Measurements from ENCODE around the gene AREL1. TPM values are rescaled to one million over a fixed set of nuclear protein-coding genes. Genes with fewer than 3 reads are reported as not detected.

The AREL1 gene
- polyA plus RNA-seq, 1 experiment: 52.7 TPM

DNA sequence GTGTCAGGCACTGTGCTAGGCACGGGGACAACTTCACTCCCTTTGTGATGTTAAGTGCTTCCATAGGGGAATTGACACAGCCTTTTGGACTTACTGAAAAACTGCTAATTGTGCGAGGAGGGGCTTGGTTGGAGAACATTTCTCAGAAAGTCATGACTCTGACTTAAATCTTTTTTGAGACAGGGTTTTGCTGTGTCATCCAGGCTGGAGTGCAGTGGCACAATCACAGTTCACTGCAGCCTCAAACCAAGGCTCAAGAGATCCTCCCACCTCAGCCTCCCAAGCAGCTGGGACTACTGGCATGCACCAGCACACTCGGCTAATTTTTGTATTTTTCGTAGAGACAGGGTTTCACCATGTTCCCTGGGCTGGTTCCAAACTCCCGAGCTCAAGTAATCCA, 90.6 kb downstream of the AREL1 start:
- POLR2A ChIA-PET: no interaction called here
- Histone ChIP-seq H3K27me3 (ENCODE audit: control insufficient read depth, insufficient read depth, low read length) (no peaks in the 10 kb centered on the region), H3K4me3 (ENCODE audit: low read depth, low read length) (no peak overlapping the region), H3K36me3 (ENCODE audit: control insufficient read depth, insufficient read depth, low read length) (no peaks in the 10 kb centered on the region)
- TF ChIP-seq, protein P1, sequence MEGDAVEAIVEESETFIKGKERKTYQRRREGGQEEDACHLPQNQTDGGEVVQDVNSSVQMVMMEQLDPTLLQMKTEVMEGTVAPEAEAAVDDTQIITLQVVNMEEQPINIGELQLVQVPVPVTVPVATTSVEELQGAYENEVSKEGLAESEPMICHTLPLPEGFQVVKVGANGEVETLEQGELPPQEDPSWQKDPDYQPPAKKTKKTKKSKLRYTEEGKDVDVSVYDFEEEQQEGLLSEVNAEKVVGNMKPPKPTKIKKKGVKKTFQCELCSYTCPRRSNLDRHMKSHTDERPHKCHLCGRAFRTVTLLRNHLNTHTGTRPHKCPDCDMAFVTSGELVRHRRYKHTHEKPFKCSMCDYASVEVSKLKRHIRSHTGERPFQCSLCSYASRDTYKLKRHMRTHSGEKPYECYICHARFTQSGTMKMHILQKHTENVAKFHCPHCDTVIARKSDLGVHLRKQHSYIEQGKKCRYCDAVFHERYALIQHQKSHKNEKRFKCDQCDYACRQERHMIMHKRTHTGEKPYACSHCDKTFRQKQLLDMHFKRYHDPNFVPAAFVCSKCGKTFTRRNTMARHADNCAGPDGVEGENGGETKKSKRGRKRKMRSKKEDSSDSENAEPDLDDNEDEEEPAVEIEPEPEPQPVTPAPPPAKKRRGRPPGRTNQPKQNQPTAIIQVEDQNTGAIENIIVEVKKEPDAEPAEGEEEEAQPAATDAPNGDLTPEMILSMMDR (IDR thresholded peaks at IDR 0.05; ENCODE audit: insufficient read depth, low read depth, low read length): no peak
- CTCF ChIA-PET: interaction anchor here (1.4 to 3.3 kb wide), 3 partner anchors 9 to 284 kb away, joined by 3 to 12 read pairs (median 11); partner anchors contain the start of gene LTBP2
- no peak for DNase-seq (ENCODE audit: low read depth)

- ChIA-PET POLR2A (interaction anchor here (0.5 kb wide), 1 partner anchor 257 kb away, joined by 8 read pairs; no protein-coding TSS in a partner anchor), CTCF (interaction anchor here (1.0 to 3.3 kb wide), 7 partner anchors 10 to 143 kb away, joined by 3 to 11 read pairs (median 4); no protein-coding TSS in a partner anchor)
- no peak overlapping the region for H3K4me3 ChIP-seq (ENCODE audit: low read depth, low read length)
- no peaks in the 10 kb centered on the region for H3K27me3 ChIP-seq (ENCODE audit: control insufficient read depth, insufficient read depth, low read length)
- DNase-seq (ENCODE audit: low read depth): no peak
- TF ChIP-seq, protein P1 (IDR thresholded peaks at IDR 0.05; ENCODE audit: insufficient read depth, low read depth, low read length): no peak
- no peaks in the 10 kb centered on the region for H3K36me3 ChIP-seq (ENCODE audit: control insufficient read depth, insufficient read depth, low read length)
These were observed 91.3 kb downstream of the AREL1 start for GRCh38 chr14:74621556-74621955.

GRCh38 chr14:74620923-74621322, 92.0 kb downstream of the AREL1 start:
- POLR2A ChIA-PET: no interaction called here
- H3K27me3 ChIP-seq (ENCODE audit: control insufficient read depth, insufficient read depth, low read length): no peaks in the 10 kb centered on the region
- CTCF ChIA-PET: interaction anchor here (1.0 to 4.0 kb wide), 8 partner anchors 11 to 143 kb away, joined by 3 to 20 read pairs (median 4); partner anchors contain the start of gene LTBP2
- TF ChIP-seq, protein P1 (IDR thresholded peaks at IDR 0.05; ENCODE audit: insufficient read depth, low read depth, low read length): no peak
- H3K4me3 ChIP-seq (ENCODE audit: low read depth, low read length): no peak overlapping the region
- no peak for DNase-seq (ENCODE audit: low read depth)
- H3K36me3 ChIP-seq (ENCODE audit: control insufficient read depth, insufficient read depth, low read length): no peaks in the 10 kb centered on the region

DNA sequence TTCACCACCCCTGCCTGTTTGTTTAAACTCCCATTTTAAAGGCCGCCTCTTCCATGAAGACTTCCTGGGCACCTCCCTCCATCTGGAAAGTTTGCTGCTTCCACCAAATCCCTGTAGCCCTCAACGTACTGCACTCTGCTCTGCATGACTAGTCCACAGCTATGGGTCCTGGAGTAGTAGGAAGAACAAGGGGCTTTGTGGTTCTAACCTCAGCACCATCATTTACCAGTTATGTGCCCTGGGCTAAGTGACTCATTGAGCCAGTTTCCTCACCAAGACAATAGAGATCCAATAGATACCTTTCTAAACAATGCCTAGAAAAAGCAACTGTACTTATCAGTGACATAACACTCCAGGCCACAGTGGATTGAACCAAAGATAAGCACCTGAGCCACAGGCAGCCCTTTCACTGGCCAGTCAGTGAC, 92.4 kb downstream of the AREL1 start:
- TF ChIP-seq, protein P1 (IDR thresholded peaks at IDR 0.05; ENCODE audit: insufficient read depth, low read depth, low read length): no peak
- Histone ChIP-seq H3K4me3 (ENCODE audit: low read depth, low read length) (no peak overlapping the region), H3K36me3 (ENCODE audit: control insufficient read depth, insufficient read depth, low read length) (no peaks in the 10 kb centered on the region), H3K27me3 (ENCODE audit: control insufficient read depth, insufficient read depth, low read length) (no peaks in the 10 kb centered on the region)
- POLR2A ChIA-PET: interaction anchor here (0.6 kb wide), 1 partner anchor 13 kb away, joined by 9 read pairs; no protein-coding TSS in a partner anchor
- CTCF ChIA-PET: interaction anchor here (1.0 to 4.0 kb wide), 7 partner anchors 10 to 144 kb away, joined by 3 to 20 read pairs (median 4); partner anchors contain the start of gene LTBP2
- DNase-seq (ENCODE audit: low read depth): peak; percentile 79

GRCh38 chr14:74619672-74620131, 93.2 kb downstream of the AREL1 start:
- Histone ChIP-seq H3K27me3 (ENCODE audit: control insufficient read depth, insufficient read depth, low read length) (no peaks in the 10 kb centered on the region), H3K36me3 (ENCODE audit: control insufficient read depth, insufficient read depth, low read length) (no peaks in the 10 kb centered on the region), H3K4me3 (ENCODE audit: low read depth, low read length) (no peak overlapping the region)
- POLR2A ChIA-PET: interaction anchor here (0.6 kb wide), 1 partner anchor 14 kb away, joined by 9 read pairs; no protein-coding TSS in a partner anchor
- CTCF ChIA-PET: interaction anchor here (1.7 to 4.0 kb wide), 4 partner anchors 9 to 48 kb away, joined by 4 to 20 read pairs (median 8); partner anchors contain the start of gene LTBP2
- TF ChIP-seq, protein P1 (IDR thresholded peaks at IDR 0.05; ENCODE audit: insufficient read depth, low read depth, low read length): no peak
- DNase-seq (ENCODE audit: low read depth): peak; percentile 96

Measured in BJ (cell line).